HPDE6-E6E7 (cell line): Measurements from ENCODE around the gene BPIFA2.
"Not testable (repeated sequence)": the region's sequence is repeated elsewhere in the genome, so short reads cannot be mapped to it uniquely, and the experiment has no call there.

Source experiments
- DNase-seq: peaks from one replicate; pipeline ENCODE4 v3.0.0; 2011; ENCODE audit warnings: missing footprints; ENCODE audit errors: extremely low spot score

The BPIFA2 gene

DNA sequence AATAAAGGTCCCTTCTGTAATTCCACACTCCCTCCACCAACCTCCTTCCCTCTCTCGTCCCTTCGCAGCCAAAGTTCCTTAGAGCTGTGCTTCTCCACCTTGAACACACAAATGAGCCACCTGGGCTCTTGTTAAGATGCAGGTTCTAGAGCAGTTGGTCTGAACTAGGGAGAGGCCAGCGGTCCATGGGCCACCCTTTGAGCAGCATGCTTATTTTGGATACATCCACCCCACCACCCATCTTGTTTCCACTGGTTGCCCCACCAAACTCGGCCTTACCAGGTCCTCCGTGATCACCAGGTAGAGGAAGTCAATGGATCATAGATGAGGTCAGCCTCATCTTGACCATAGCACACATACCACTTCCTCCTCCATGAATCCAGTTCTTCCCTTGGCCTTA lies 7.3 kb upstream of the BPIFA2 start:
- no peak for DNase-seq

DNA sequence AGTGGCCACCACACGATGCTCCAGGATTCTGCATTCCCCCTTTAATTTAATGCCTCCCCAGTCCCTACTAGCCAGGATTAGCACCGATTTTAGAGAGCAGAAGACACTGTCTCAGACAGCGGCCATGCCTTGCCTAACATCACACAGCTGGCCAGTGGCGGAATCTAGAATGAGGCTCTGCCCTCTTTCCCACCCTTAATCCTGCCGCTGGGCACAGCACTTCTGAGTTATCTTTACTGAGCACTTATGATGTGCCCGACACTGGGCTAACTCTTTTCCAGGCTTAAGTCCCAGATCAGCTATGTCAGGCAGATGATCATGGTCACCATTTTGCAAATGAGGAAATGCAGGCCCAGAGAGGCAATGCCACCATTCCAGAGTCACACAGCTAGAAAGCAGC lies 5.6 kb upstream of the BPIFA2 start:
- no peak for DNase-seq

DNA sequence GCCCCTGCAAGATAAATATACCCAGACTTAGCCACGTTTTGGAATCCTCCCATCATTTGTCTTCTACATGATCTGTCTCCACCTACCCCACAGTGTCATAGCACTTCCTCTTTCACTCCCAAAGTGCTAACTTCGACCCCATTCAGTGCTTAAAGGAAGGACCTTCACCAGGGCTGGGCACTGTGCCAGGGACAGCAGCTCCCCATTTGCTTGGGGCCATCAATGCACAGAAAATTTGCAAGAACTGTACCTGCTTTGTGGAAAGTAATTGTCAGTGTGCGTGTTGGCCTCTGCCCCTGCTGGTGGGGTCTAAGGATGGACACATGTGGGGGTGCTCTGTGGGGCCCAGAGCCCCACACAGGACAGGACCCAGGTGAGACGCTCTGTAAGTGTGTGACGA lies 5.2 kb upstream of the BPIFA2 start:
- DNase-seq: no peak

DNA sequence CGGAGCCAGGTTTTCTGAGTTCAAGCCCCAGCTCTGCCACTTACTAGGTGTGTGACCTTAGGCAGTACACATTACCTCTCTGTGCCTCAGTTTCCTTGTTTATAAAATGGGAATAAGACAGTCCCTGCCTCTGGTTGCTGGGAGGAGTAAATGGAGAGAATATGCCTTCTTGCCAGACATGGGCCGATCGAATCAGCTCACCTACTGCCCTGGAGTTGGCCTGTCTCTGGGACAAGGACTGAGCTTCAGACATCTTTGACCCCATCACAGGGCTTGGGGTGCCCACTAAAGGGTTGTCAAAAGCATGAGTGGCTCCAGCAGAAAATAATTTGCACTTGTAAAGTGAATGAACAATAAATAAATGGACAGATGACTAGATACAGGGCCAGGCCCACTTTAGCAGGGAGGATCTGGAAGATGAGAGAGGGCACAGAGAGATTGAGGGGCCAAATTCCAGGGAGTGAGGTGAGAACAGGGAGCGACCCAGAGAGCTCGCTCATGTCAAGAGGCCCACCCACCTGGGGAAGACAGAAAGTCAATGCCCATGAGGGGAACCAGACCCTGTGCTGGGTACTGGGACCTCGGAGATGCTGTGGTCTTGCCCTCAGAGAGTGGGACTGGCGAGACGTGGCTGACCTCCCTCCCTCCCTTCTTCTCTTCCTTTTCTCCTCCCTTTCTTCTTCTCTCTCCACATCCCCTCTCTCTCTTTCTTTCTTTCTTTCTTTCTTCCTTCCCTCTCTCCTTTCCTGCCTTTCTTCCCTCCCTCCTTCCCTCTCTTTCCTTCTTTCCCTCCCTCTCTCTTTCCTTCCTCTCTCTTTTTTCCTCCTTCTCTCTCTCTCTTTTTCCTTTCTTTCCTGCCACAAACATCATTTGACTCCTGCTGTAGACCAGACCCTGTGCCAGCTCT lies 3.9 kb upstream of the BPIFA2 start:
- DNase-seq: no peak

DNA sequence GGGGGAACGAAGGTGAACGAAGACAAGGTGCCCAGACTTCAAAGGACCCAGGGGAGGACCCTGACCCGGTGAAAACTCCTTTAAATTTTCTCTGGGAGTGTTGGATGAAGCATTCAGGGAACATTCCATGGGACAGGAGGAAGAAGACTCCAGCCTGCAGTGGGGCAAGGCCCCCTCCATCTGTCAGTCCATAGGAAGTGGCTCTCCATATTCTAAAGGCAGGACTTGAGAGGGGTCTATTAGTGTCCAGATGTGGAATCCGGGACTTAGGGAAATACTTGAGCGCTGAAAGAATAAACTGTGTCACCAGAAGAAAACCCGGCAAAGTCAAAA lies 3.2 kb upstream of the BPIFA2 start:
- DNase-seq: no peak

DNA sequence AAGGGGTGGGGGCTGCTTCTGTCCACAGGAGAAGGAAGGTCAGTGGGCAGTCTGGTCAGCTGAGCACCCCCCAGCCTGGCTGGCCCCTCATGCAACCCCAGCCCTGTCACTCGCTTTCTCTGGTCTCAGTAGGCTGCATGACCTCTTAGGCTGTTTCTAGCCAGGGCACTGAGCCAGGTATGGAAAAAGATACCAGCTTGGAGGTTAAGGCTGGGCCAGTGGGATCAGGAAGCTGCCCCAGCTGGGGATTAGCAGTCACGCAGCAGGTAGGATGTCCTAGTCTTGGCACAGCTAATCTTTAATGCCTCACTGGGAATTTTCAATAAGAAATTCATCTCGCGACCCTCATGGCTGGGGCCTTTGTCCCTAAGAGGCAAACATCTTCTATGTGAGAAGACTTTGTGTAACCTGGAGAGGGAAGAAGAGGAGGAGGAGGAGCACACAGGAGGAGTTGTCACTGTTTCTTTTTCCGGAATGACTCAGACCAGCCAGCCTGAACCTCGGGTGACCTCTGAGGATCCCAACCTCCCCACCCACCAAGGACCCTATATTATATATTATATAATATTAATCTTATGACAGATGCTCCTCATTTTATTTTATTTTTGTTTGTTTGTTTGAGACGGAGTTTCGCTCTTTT lies 2.4 kb upstream of the BPIFA2 start:
- no peak for DNase-seq

DNA sequence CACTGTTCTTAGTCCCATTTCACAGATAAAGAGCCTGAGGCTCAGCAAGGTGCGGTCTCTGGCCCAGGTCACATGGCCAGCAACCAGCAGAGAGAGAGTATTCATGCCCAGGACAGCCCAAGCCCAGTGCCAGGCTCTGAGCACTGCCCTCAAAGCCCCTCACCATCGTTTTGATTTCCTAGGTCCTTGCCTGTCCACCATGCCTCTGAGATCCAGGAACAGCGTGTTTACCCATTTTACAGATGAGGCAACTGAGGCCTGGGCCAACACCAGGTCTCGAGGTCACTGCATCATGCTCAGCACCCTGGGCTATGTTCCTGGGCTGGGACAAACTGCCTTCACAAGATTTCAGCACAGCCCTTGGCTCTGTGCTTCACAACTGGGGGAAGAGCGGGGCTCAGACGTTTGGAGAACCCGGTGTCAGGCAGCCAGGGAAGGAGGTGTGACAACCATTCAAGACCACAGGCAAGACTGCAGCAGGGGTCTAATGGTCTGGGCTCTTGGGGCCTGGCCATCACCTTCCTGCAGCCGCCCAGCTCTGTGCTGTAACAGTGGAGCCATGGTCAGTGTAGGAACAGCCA lies 1.3 kb upstream of the BPIFA2 start:
- DNase-seq: no peak

DNA sequence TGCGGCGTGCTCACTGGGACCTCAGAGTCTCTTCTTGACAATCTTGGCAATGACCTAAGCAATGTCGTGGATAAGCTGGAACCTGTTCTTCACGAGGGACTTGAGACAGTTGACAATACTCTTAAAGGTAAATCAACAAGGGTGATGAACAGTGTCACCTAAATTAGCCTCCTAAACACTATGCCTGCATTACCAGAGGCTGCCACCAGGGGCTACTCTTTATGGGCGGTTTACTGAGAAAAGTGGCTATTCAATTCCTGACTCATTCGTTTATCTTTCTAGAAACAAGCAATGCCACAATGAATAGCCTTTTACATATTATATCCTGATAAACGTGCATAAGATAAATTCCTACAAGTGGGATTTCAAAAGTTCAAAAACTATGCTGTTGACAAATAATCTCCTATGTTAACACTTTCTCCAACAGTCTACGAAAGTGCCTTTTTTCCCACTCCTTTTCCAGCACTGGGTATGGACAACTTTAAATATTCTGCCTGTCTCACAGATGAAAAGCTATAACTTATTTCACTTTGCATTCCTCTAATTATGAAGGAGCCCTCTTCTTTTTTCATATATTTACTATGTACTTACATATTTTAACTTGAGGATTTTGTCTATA lies 1.3 kb downstream of the BPIFA2 start:
- DNase-seq: no peak

DNA sequence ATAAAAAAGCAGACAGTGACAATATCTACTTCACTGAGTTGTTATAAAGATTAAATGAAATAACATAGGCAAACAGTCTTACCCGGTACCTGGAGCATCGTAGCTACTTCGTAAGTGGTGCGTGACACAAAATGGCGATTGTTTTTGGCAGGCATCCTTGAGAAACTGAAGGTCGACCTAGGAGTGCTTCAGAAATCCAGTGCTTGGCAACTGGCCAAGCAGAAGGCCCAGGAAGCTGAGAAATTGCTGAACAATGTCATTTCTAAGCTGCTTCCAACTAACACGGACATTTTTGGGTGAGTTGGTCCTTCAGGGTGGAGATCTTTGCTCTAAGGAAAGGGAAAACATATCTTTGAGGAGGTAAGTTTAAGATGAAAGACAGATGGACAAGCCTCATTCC lies 4.8 kb downstream of the BPIFA2 start:
- DNase-seq: no peak

DNA sequence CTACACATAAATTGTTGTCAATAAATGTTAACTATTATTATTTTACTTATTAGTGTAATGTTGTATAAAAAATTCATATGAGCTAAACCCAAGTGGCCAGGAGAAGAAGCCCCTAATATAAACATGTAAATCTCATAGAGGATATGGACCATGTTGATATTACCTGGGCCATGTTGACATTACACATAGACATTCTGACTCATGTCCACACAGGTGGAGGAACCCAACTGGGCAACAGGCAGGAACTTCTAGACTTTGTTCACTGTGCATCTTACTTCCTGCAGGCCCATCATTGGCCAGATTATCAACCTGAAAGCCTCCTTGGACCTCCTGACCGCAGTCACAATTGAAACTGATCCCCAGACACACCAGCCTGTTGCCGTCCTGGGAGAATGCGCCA lies 7.2 kb downstream of the BPIFA2 start:
- DNase-seq: no peak

DNA sequence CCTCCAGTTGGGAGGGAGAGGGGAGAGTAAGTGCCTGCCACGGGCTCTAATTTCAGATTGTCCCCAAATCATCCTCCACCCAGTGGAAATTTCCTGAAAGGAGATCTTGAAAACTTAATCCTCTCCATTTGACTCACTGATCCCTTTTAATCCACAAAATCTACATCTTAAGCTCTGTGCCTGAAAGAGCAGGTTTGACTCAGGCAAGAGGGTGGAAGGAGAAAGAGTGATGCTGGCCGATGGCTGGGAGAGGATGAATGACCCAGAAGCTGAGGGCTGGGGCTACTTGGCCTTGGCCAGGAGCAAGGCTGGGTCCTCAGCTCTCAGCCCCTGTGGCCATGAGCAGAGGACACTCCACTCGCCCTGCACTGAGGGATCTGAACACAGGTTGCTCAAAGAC lies 8.1 kb downstream of the BPIFA2 start:
- no peak for DNase-seq

DNA sequence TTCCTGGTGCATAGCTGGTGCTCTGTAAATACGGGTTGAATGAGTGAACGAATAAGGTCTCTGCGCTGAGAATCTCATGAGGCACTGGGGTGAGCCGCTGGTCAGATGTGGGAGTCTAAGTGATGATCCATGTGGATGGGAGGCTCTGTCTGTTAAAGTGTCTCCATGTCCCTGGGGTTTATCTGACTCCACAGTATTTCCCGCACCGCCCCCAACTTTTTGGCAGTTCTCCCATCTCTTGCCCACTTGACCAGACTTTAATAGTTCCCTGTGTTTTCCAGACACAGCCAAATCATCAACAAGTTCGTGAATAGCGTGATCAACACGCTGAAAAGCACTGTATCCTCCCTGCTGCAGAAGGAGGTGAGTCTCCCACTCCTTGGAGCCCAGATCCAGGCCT lies 9.9 kb downstream of the BPIFA2 start:
- no peak for DNase-seq

DNA sequence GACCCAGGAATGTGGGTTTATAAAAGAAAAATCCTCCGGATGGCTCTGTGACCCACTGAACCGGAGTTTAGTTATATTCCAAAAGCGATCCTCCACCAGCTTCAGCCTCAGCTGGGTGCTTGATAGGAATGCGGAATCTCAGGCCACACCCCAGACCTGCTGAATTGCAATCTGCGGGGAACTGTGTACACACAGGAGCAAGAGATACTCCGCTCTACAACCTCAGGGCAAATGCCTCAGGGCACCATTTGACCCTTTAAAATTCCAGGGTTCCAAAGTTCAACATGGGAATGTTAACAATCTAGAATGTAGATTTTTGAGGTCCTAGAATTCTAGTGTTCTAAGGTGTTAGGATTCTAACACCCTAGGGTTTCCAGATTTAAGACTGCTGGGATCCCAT lies 10.8 kb downstream of the BPIFA2 start:
- no peak for DNase-seq

DNA sequence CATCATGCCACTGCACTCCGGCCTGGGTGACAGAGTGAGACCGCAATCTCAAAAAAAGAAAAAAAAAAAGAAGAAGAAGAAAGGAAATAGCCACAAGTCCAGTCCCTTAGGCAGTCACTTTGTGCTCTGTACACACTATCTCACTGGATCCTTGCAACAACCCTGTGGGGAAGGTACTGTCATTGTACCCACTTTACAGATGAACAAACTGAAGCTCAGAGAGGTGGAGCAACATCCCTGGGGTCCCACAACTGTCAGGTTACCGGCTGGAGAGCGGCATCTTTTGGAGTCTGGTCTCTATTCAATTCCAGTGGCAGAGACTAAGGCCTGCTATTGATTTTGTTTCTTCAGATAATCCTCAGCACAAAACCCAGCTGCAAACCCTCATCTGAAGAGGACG lies 12.2 kb downstream of the BPIFA2 start:
- DNase-seq: no peak

DNA sequence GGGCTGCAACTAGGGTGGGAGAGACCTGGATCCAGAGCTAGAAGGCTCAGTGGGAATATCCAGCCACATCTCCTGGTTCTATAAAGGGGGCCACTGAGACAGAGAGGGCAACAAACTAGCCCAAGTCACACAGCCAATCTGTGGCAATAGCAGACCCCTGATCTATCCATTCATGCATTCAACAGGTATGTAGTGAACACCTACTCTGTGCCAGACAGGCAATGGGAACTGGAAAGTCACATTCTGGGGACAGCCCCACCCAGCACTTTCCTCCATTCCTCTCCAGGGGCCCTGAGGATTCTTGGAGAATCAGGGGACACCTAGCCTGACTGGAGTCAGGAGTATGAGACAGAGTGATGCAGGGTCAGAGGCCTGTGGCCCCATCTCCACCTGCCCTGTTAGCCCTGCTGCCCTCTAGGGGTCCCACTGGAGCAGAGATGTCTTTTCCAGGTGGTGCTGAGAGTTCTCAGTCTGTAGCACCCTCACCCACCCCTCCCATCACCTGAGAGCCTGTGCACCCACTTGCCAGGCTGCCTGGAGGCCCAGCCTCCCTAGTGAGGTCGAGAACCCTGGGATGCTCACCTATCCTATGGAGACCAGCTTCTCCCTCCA lies 13.6 kb downstream of the BPIFA2 start:
- no peak for DNase-seq

DNA sequence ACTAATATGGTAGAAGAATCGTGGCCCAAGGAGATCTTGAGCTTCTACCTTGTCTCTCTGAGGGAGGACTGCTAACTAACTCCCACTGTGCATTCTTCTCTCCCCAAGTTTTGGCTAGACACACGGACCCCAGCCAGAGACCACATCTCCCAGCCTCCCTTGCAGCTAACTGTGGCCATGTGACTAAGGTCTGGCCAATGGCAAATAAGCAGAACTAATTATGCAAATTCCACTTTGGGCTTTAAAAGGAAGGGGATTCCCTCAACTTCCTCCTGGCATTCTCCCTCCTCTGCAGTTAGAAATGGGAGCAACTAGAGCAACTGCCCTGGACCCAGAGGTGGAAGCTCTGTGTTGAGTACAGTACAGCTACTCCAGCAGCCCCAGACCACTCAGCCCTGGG lies 15.4 kb downstream of the BPIFA2 start:
- DNase-seq: no peak

DNA sequence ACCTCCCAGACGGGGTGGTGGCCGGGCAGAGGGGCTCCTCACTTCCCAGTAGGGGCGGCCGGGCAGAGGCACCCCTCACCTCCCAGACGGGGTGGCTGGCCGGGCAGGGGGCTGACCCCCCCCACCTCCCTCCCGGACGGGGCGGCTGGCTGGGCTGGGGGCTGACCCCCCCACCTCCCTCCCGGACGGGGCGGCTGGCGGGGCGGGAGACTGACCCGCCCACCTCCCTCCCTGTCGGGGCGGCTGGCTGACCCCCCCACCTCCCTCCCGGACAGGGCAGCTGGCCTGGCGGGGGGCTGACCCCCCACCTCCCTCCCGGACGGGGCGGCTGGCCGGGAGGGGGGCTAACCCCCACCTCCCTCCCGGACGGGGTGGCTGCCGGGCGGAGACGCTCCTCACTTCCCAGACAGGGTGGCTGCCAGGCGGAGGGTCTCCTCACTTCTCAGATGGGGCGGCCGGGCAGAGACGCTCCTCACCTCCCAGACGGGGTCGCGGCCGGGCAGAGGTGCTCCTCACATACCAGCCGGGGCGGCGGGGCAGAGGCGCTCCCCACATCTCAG lies 17.2 kb downstream of the BPIFA2 start:
- DNase-seq: not testable (repeated sequence)

DNA sequence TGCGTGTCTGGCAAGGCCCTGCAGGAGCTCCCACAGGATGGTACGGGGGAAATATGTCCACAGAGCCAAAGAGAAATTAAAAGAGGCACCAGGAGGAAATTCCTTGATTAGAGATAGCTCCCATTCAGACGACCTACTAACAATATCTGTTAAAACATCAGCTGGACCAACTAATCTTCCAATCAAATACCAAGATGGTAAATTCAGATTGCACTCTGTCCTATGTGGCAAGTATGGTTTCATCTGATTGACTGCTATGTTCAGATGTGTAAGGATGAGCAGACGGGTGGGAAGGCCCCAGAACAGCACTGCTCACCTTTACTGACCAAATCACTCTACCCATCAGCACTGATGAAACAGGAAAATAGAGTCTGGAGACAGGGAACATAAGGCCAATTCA lies 19.5 kb downstream of the BPIFA2 start:
- DNase-seq: no peak

DNA sequence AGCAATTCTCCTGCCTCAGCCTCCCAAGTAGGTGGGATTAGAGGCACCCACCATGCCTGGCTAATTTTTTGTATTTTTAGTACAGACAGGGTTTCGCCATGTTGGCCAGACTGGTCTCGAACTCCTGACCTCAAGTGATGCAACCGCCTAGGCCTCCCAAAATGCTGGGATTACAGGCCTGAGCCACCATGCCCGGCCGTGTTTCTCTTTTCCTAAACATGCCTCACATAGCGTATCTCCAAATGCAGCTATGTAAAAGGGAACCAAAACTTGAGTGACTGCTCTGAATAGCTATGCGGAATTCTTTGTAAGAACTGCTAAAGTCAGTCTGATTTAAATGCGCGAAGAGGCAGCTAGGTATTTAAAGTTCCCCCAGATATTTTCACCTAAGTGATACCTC lies 20.5 kb downstream of the BPIFA2 start:
- DNase-seq: no peak

DNA sequence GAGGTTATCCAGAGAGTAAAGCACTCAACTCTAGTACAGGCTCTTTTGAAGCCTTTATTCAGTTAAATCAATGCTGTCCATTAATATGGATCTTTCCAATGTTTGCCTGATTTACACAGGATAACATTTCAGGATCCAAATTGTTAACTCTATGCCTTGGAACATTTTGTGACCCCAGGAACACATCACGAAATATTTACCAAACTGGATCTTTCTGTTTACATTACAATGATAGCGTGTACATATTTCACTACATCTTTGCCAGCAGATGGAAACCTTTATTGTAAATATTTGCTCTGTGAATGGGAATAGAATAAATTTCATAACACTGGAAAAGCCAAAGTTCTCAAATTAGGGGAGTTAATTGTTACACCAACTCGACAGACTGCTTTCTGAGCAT lies 23.5 kb downstream of the BPIFA2 start:
- no peak for DNase-seq

DNA sequence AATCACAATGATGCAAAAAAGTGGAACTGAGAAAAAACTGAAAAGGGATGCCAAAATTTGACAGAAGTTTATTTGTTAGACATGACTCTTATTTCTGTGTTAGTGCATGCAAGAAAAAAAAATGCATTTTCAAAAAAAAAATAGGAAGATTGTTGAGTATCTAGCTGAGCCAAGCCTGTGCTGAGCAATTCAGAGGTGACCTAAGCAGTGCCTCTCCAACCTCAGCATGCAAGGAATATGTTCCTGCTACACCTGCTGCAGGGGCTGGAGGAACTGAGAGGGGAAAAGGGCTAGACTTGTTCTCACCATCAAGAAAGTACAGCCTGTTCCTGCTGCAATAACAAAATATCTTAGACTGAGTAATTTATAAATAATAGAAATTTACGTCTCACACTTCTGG lies 24.0 kb downstream of the BPIFA2 start:
- DNase-seq: no peak

DNA sequence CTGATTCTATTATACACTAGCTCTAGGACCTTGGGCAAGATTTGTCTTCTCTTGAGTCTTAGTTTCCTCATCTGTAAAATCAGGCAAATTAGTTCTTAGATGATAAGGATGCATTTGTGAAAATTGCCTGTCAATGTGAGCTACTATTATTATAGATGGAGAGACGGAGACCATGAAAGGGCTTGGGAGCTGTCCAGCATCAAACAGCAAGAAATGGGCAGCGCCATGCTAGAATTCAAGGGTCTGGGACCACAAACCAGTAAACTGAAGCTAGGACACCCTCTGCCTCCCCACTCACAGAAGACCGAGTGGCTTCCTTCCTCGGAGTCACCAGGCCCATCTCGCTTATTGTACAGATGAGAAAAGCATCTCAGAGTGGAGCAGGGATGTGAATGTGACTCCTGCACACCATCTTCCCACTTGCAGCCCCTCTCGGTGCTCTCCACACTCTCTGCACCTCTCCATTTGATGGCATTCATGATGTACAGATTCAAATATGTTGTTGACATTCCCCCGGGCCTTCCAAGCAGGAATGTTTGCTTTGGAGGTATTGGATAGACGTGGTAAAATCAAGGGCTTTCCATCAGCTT lies 25.0 kb downstream of the BPIFA2 start:
- no peak for DNase-seq
